ENCODE results near the gene AGBL1.

Gene AGBL1

DNA sequence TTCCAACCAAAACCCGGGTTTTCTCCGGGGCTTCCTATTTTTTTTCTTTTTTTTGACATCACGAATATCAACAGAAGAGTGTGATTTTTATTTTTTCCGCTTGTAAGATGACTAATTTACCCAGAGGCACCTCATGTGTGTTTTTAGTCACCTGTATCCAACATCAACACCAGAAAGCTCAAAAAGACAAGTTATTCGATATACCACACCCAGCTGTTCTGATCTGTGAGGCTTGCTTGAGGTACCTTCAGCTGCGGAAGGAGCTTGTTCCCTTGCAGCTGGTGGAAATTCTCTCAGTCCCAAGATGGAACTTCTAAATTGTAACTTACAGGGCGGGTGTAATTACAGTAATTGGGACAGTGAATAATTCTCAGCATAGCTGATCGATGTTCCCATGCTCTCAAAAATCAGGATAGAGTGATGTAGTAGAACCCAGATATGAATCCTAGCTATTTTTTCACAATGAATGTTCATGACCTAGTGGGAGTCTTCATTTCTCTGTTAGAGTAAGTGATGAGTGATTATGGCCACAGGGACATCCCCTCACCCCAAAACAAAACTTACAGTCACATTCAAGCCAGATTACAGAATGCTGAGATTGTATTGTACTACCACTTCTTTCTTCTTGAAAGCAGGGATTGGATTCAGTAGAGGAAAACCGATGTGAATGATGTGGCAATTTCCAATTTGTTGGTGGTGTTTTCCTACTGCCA lies 232.1 kb downstream of the AGBL1 start:
- DNase-seq (ENCODE audit: low read depth), result no peak
- TF ChIP-seq, protein P1, sequence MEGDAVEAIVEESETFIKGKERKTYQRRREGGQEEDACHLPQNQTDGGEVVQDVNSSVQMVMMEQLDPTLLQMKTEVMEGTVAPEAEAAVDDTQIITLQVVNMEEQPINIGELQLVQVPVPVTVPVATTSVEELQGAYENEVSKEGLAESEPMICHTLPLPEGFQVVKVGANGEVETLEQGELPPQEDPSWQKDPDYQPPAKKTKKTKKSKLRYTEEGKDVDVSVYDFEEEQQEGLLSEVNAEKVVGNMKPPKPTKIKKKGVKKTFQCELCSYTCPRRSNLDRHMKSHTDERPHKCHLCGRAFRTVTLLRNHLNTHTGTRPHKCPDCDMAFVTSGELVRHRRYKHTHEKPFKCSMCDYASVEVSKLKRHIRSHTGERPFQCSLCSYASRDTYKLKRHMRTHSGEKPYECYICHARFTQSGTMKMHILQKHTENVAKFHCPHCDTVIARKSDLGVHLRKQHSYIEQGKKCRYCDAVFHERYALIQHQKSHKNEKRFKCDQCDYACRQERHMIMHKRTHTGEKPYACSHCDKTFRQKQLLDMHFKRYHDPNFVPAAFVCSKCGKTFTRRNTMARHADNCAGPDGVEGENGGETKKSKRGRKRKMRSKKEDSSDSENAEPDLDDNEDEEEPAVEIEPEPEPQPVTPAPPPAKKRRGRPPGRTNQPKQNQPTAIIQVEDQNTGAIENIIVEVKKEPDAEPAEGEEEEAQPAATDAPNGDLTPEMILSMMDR (IDR thresholded peaks at IDR 0.05; ENCODE audit: low read length, missing control alignments), result no peak
- no peak overlapping the region for H3K4me3 ChIP-seq (replicated peaks; ENCODE audit: low read depth, low read length)

DNA sequence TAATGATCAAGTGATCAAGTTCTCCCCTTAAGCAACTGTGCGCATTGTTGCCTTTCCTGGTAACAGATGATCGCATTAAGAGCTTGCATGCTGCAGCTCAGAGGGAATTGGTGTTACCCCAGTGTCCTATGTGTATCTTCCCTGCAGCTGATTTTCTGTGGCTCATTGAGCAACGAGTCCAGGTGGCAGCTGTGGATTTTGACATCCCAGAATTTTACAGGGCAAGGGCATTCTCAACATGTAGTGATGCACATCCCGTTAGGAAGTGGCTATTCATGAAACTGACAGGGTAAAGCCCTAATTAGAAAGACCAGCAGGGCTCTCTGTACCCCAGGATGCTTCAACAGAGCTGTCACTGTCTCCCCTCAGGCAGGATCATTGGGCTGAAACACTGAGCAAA lies 232.8 kb downstream of the AGBL1 start:
- H3K4me3 ChIP-seq (replicated peaks; ENCODE audit: low read depth, low read length), result no peak overlapping the region
- TF ChIP-seq, protein P1 (IDR thresholded peaks at IDR 0.05; ENCODE audit: low read length, missing control alignments), result no peak
- no peak for DNase-seq (ENCODE audit: low read depth)

DNA sequence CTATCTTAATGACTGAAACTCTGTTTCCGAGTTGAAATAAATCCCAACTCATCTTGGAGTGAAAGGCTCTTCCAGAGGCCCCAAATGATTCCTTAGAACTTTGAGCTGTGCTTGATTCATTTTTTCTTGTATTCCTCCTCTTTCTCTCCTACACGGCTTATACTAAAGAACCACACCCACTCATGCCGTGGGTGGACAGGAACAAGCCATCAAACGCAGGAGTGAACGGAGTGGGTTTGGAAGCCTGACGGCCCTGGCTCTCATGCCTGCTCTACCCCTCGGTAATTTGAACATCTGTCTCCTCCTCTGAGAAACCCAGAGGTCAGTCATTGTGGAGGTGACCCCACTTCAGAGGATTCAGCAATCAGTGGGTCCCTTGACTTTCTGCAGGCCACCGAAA lies 236.5 kb downstream of the AGBL1 start:
- TF ChIP-seq, protein P1 (IDR thresholded peaks at IDR 0.05; ENCODE audit: low read length, missing control alignments), result no peak
- no peak overlapping the region for H3K4me3 ChIP-seq (replicated peaks; ENCODE audit: low read depth, low read length)
- DNase-seq (ENCODE audit: low read depth), result no peak

DNA sequence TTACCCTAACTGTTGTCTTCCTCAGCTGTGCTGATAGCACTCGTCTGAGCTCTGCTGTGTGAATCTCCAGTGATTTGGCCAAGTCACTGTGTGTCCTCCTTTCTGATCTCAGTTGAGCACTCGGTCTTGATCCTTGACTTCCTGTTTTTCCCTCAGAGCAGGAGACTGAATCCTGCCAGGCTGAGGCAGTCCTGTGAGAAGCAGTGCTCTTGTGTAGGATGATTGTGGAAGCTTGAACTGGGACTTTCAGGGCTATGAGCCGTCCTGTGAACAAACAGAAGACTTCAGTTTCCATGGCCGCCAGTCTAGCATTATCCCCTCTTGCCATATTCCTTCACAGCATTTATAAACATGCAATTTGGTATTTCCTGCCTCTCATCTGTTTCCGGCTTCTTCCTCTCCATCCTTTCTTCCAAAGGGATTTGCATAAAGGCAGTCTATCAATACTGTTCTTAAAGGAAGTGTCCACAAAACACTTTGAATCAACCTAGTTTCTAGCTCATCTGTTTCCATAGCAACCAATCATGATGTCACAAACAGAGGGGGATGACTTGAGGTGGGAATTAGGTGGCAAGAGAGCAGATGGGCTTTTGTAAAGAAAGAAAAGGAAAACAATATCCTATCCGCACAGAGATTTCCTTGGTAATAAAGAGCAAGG lies 237.2 kb downstream of the AGBL1 start:
- TF ChIP-seq, protein P1 (IDR thresholded peaks at IDR 0.05; ENCODE audit: low read length, missing control alignments), result no peak
- no peak overlapping the region for H3K4me3 ChIP-seq (replicated peaks; ENCODE audit: low read depth, low read length)
- DNase-seq (ENCODE audit: low read depth), result no peak

DNA sequence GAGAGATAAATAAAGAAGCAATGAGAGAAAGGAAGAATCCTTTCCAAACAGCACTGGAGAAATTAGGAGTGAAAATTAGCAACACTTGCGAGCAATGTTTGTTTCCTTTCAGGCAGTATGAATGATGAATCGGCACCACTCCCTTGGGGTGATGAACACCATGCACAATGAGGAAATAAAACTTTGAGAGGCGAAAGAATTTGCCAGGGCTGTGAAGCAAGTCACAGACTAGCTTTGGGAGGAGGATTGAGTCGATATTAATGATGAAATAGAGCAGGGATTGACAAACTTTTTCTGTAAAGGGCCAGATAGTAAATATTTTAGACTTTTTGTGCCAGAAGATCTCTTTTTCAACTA lies 237.7 kb downstream of the AGBL1 start:
- H3K4me3 ChIP-seq (replicated peaks; ENCODE audit: low read depth, low read length), result no peak overlapping the region
- TF ChIP-seq, protein P1 (IDR thresholded peaks at IDR 0.05; ENCODE audit: low read length, missing control alignments), result no peak

DNA sequence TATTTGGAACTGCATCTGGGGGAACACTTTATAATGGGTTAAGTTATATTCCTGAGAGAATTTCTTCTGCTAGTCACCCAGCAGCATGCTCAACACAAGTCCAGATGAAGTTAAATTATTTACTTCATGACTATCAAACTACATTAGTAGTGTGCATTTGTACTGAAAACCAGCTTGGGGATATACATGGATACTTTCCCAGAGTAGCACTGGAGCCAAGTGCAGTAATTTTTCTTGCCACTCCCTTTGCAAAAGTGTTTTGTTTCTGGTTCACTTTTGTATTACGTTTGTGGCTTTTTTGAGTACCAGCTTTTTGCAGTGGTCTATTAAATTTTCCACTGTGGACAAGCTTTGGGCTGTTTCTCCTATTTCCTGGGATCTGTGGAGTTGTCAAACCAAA lies 243.0 kb downstream of the AGBL1 start:
- H3K4me3 ChIP-seq (replicated peaks; ENCODE audit: low read depth, low read length), result no peak overlapping the region
- DNase-seq (ENCODE audit: low read depth), result no peak
- TF ChIP-seq, protein P1 (IDR thresholded peaks at IDR 0.05; ENCODE audit: low read length, missing control alignments), result no peak

More for the DNA sequence above, 237.7 kb downstream of the AGBL1 start:
- DNase-seq (ENCODE audit: low read depth), result no peak

All from fibroblast of pulmonary artery (primary cell).